ENCODE measurements around the gene TAB3. TPM values are rescaled to one million over a fixed set of nuclear protein-coding genes. Genes with fewer than 3 reads are reported as not detected.

The TAB3 gene
- total RNA-seq, 1 donor from 2014 or later: 20.0 TPM

DNA sequence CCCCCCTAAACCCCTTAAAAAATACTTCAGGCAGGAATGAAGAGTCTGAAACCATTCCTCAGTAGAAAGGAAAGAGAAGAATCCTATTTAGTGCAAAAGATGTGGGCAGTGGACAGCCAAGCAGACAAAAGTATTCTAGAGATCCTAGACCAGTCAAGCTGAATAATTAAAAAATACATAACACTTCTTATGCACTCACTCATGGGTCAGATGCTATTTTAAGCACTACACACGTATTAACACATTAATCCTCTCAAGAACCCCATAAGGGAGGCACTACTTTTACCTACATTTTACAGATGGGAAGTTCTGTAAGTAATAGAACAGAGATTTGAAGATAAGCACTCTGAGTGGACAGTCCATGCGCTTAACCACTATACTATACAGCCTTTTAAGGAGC lies 5.9 kb downstream of the TAB3 start:
- Histone ChIP-seq H3K9ac (no peak overlapping the region), H3K4me3 (no peak overlapping the region), H3K36me3 (no peaks in the 10 kb centered on the region), H4K20me1 (ENCODE audit: low read depth) (no peaks in the 10 kb centered on the region), H3F3A (ENCODE audit: low read depth) (no peaks in the 10 kb centered on the region), H3K4me2 (no peak overlapping the region), H2AFZ (replicated peaks) (no peak overlapping the region), H3K9me3 (ENCODE audit: low read depth) (peaks cover 4% of the 10 kb centered on the region), H3K4me1 (no peaks in the 10 kb centered on the region), H3K27me3 (no peaks in the 10 kb centered on the region), H3K27ac (no peak overlapping the region), H3K79me2 (ENCODE audit: low read depth) (peaks cover 57% of the 10 kb centered on the region)
- Mint-ChIP-seq H3K4me3 (no peak overlapping the region), H3K27me3 (ENCODE audit: insufficient read depth, low read depth) (no peaks in the 10 kb centered on the region), H3K27ac (no peak overlapping the region), H3K9me3 (no peaks in the 10 kb centered on the region), H3K36me3 (no peaks in the 10 kb centered on the region), H3K4me1 (peaks cover 4% of the 10 kb centered on the region)
- DNase-seq (ENCODE audit: low spot score): no peak
- no peak for TF ChIP-seq CTCF (IDR thresholded peaks at IDR 0.05)
- TF ChIP-seq EZH2 (IDR thresholded peaks at IDR 0.05): no peak
- TF ChIP-seq EZH2phosphoT487 (IDR thresholded peaks at IDR 0.05): no peak

DNA sequence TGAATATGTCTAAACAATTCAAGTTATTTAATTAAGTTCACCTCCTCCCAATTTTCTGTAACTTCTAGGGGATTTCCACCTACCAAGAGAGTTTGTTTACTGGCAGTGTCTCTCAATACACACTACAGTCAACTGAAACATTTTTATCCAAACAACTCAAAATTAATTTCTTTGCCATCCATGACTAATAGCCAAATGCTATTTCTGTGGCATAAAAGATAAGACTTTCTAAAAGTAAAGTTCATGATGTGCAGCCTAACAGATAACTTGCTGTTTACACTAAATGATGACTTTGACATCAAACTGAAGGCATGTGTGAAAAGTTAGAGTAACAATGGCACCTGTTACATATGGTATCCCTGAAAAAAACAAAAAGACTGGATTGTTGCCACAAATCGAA lies 7.3 kb downstream of the TAB3 start:
- no peak overlapping the region for H3K27ac ChIP-seq
- no peaks in the 10 kb centered on the region for H3K36me3 ChIP-seq
- DNase-seq (ENCODE audit: low spot score): no peak
- no peaks in the 10 kb centered on the region for H3F3A ChIP-seq (ENCODE audit: low read depth)
- Mint-ChIP-seq H3K27ac (no peak overlapping the region), H3K27me3 (ENCODE audit: insufficient read depth, low read depth) (no peaks in the 10 kb centered on the region), H3K9me3 (no peaks in the 10 kb centered on the region), H3K36me3 (no peaks in the 10 kb centered on the region), H3K4me1 (no peaks in the 10 kb centered on the region), H3K4me3 (no peak overlapping the region)
- H3K9ac ChIP-seq: no peak overlapping the region
- peaks cover 44% of the 10 kb centered on the region for H3K79me2 ChIP-seq (ENCODE audit: low read depth)
- no peak overlapping the region for H3K4me2 ChIP-seq
- H3K4me1 ChIP-seq: no peaks in the 10 kb centered on the region
- H4K20me1 ChIP-seq (ENCODE audit: low read depth): no peaks in the 10 kb centered on the region
- H3K9me3 ChIP-seq (ENCODE audit: low read depth): peaks cover 4% of the 10 kb centered on the region
- no peak for TF ChIP-seq CTCF (IDR thresholded peaks at IDR 0.05)
- no peak for TF ChIP-seq EZH2phosphoT487 (IDR thresholded peaks at IDR 0.05)
- no peak for TF ChIP-seq EZH2 (IDR thresholded peaks at IDR 0.05)
- no peak overlapping the region for H3K4me3 ChIP-seq
- no peaks in the 10 kb centered on the region for H3K27me3 ChIP-seq
- no peak overlapping the region for H2AFZ ChIP-seq (replicated peaks)

GRCh38 chrX:30881390-30881789 lies 7.7 kb downstream of the TAB3 start:
- Histone ChIP-seq H3K4me3 (no peak overlapping the region), H3K9ac (no peak overlapping the region), H3K27ac (no peak overlapping the region), H2AFZ (replicated peaks) (no peak overlapping the region), H4K20me1 (ENCODE audit: low read depth) (no peaks in the 10 kb centered on the region), H3K27me3 (no peaks in the 10 kb centered on the region), H3K79me2 (ENCODE audit: low read depth) (peaks cover 44% of the 10 kb centered on the region), H3K4me1 (no peaks in the 10 kb centered on the region), H3K4me2 (no peak overlapping the region), H3F3A (ENCODE audit: low read depth) (no peaks in the 10 kb centered on the region), H3K9me3 (ENCODE audit: low read depth) (peaks cover 4% of the 10 kb centered on the region), H3K36me3 (no peaks in the 10 kb centered on the region)
- H3K27me3 Mint-ChIP-seq (ENCODE audit: insufficient read depth, low read depth): no peaks in the 10 kb centered on the region
- H3K4me3 Mint-ChIP-seq: no peak overlapping the region
- no peaks in the 10 kb centered on the region for H3K36me3 Mint-ChIP-seq
- H3K9me3 Mint-ChIP-seq: no peaks in the 10 kb centered on the region
- no peak for DNase-seq (ENCODE audit: low spot score)
- no peak overlapping the region for H3K27ac Mint-ChIP-seq
- no peaks in the 10 kb centered on the region for H3K4me1 Mint-ChIP-seq
- TF ChIP-seq EZH2 (IDR thresholded peaks at IDR 0.05): no peak
- TF ChIP-seq EZH2phosphoT487 (IDR thresholded peaks at IDR 0.05): no peak
- TF ChIP-seq CTCF (IDR thresholded peaks at IDR 0.05): no peak
